CD4-positive, alpha-beta T cell treated with Interleukin-17A for 1 hour (primary cell): ENCODE results near the gene PVALB.
A peak's percentile ranks its signal among the peaks of the same experiment; 100 is the strongest.

ENCODE experiments used
- DNase-seq: peaks from one replicate; pipeline ENCODE4 v3.0.0-alpha.2; 2020

PVALB gene

GRCh38 chr22:36846271-36846670, 29.4 kb upstream of the PVALB start:
- no peak for DNase-seq

GRCh38 chr22:36840106-36840505, 23.3 kb upstream of the PVALB start:
- no peak for DNase-seq

- no peak for DNase-seq
Observed at GRCh38 chr22:36839356-36840073, 22.7 kb upstream of the PVALB start.

- no peak for DNase-seq
Observed at GRCh38 chr22:36838119-36839030, 21.5 kb upstream of the PVALB start.

- no peak for DNase-seq
Observed at GRCh38 chr22:36835903-36836302, 19.1 kb upstream of the PVALB start.

- peak; percentile 8 for DNase-seq
Observed at GRCh38 chr22:36833073-36833472, 16.2 kb upstream of the PVALB start.

GRCh38 chr22:36831717-36832116, 14.9 kb upstream of the PVALB start:
- DNase-seq: no peak

GRCh38 chr22:36831206-36831605, 14.4 kb upstream of the PVALB start:
- no peak for DNase-seq

- peak; percentile 31 for DNase-seq
Observed at GRCh38 chr22:36830601-36831000, 13.8 kb upstream of the PVALB start.

- no peak for DNase-seq
Observed at GRCh38 chr22:36829370-36830002, 12.7 kb upstream of the PVALB start.

- no peak for DNase-seq
Observed at GRCh38 chr22:36828815-36829214, 12.0 kb upstream of the PVALB start.

- DNase-seq: no peak
Observed at GRCh38 chr22:36826262-36826661, 9.4 kb upstream of the PVALB start.

GRCh38 chr22:36824655-36825054, 7.8 kb upstream of the PVALB start:
- no peak for DNase-seq

GRCh38 chr22:36823186-36823839, 6.5 kb upstream of the PVALB start:
- DNase-seq: no peak

- DNase-seq: no peak
Observed at GRCh38 chr22:36822581-36822980, 5.7 kb upstream of the PVALB start.

GRCh38 chr22:36819112-36819511, 2.3 kb upstream of the PVALB start:
- no peak for DNase-seq

GRCh38 chr22:36818010-36818642, 1.3 kb upstream of the PVALB start:
- no peak for DNase-seq

GRCh38 chr22:36817525-36817848, 652 bp upstream of the PVALB start:
- DNase-seq: no peak

- no peak for DNase-seq
Observed at GRCh38 chr22:36816339-36816635, 548 bp downstream of the PVALB start.

GRCh38 chr22:36815558-36816338, 1.1 kb downstream of the PVALB start:
- DNase-seq: no peak

GRCh38 chr22:36814801-36815200, 2.0 kb downstream of the PVALB start:
- no peak for DNase-seq

- no peak for DNase-seq
Observed at GRCh38 chr22:36811094-36811800, 5.6 kb downstream of the PVALB start.
